Endothelial cell of umbilical vein (primary cell): Measurements from ENCODE around the gene NDRG2. TPM values are rescaled to one million over a fixed set of nuclear protein-coding genes. Genes with fewer than 3 reads are reported as not detected.

Experiments used
- BruUV-seq: library from RNA; stranded (reverse); fragments of 400-500 nt; replicated peaks from 2 replicates; lab custom pipeline; 2021; lab: Mats Ljungman, UMichigan
- CTCF ChIA-PET: fragments of 300-600, 350-600 bp; sonication (Branson Sonifier 250); formaldehyde crosslinking; loops from one replicate; lab custom pipeline; 2021; ENCODE audit warnings: antibody characterized with exemption, inconsistent platforms; lab: Charles Lee
- POLR2A ChIA-PET: fragments of 300-600, 350-600 bp; sonication (Branson Sonifier 250); formaldehyde crosslinking; loops from one replicate; lab custom pipeline; 2021; ENCODE audit warnings: antibody characterized with exemption, inconsistent platforms; lab: Charles Lee
- DNase-seq: peaks from one replicate; pipeline ENCODE4 v3.0.0-alpha.2; 2011; ENCODE audit warnings: low read depth, low spot score
- FAIRE-seq: peaks from 2 replicates; lab custom pipeline; 2011; peaks lifted over from hg19 to GRCh38; lab: Jason Lieb, UNC
- H2AFZ ChIP-seq: 2 replicates; pipeline ENCODE4 v1.6.0; 2012; ENCODE audit warnings: low read depth, low read length, control low read depth, inconsistent platforms
- H3K27ac ChIP-seq: 2 replicates; pipeline ENCODE4 v1.5.1; 2011; ENCODE audit warnings: low read depth, mild to moderate bottlenecking, control low read depth, low read length, moderate library complexity; ENCODE audit not compliant: insufficient read depth
- H3K27me3 ChIP-seq, 2 experiments: 2 replicates each; pipeline versions ENCODE4 v1.6.0 to v1.6.1; 2011; ENCODE audit warnings: low read length in 2 of 2, mixed read lengths in 1 of 2; ENCODE audit not compliant: control insufficient read depth in 2 of 2, insufficient read depth in 2 of 2
- H3K36me3 ChIP-seq, 2 experiments: 2 replicates in 1 of 2; 3 replicates in 1 of 2; pipeline ENCODE4 v1.5.1; 2011; ENCODE audit warnings: low read length in 2 of 2, mild to moderate bottlenecking in 1 of 2, moderate library complexity in 1 of 2; ENCODE audit not compliant: control insufficient read depth in 2 of 2, insufficient read depth in 2 of 2; ENCODE audit errors: extremely low read depth in 1 of 2
- H3K4me1 ChIP-seq: 3 replicates; pipeline ENCODE4 v1.5.1; 2011; ENCODE audit warnings: mild to moderate bottlenecking, low read length; ENCODE audit not compliant: control insufficient read depth, insufficient read depth; ENCODE audit errors: extremely low read depth
- H3K4me2 ChIP-seq: 2 replicates; pipeline ENCODE4 v1.6.1; 2011; ENCODE audit warnings: low read length, control low read depth, mixed read lengths; ENCODE audit not compliant: insufficient read depth
- H3K4me3 ChIP-seq, 3 experiments: fragments of 200-600 bp in 1 of 3; sonication (generic), shearing (Covaris generic) in 1 of 3; replicated peaks in 1 of 3; 2 replicates each; pipeline ENCODE4 v1.5.1; 2011 to 2016; ENCODE audit warnings: control low read depth in 3 of 3, low read length in 3 of 3, mild to moderate bottlenecking in 2 of 3, inconsistent platforms in 1 of 3, low read depth in 1 of 3, moderate library complexity in 1 of 3; ENCODE audit not compliant: insufficient read depth in 1 of 3
- H3K79me2 ChIP-seq: 2 replicates; pipeline ENCODE4 v1.6.0; 2012; ENCODE audit warnings: low read length, inconsistent platforms; ENCODE audit not compliant: control insufficient read depth, insufficient read depth
- H3K9ac ChIP-seq: replicated peaks from 2 replicates; pipeline ENCODE3; 2011; ENCODE audit warnings: low read length, control low read depth; ENCODE audit not compliant: insufficient read depth; ENCODE audit errors: extremely low read depth
- H3K9me1 ChIP-seq: replicated peaks from 3 replicates; pipeline ENCODE4 v1.6.0; 2011; ENCODE audit warnings: mild to moderate bottlenecking, low read length; ENCODE audit not compliant: control insufficient read depth, insufficient read depth; ENCODE audit errors: extremely low read depth
- H3K9me3 ChIP-seq: replicated peaks from 2 replicates; pipeline ENCODE4 v1.5.1; 2012; ENCODE audit warnings: low read length, inconsistent platforms; ENCODE audit not compliant: control insufficient read depth, insufficient read depth
- H4K20me1 ChIP-seq: replicated peaks from 2 replicates; pipeline ENCODE3; 2011; ENCODE audit warnings: mild to moderate bottlenecking, low read length; ENCODE audit not compliant: control insufficient read depth, insufficient read depth; ENCODE audit errors: extremely low read depth
- EZH2 ChIP-seq: IDR thresholded peaks from 2 replicates; pipeline ENCODE4 v1.6.1; 2012; ENCODE audit warnings: borderline replicate concordance, low read depth, mild to moderate bottlenecking, moderate library complexity, low read length, inconsistent platforms; ENCODE audit not compliant: severe bottlenecking
- FOS ChIP-seq: IDR thresholded peaks from 2 replicates; pipeline ENCODE4 v1.6.1; 2011; ENCODE audit warnings: mild to moderate bottlenecking, low read length, moderate library complexity, borderline replicate concordance; ENCODE audit not compliant: insufficient read depth
- GATA2 ChIP-seq: IDR thresholded peaks from 2 replicates; pipeline ENCODE4 v1.7.0; 2011; ENCODE audit warnings: low read depth, mild to moderate bottlenecking, moderate library complexity, mixed read lengths, low read length; ENCODE audit not compliant: insufficient read length, insufficient read depth
- JUN ChIP-seq: IDR thresholded peaks from 2 replicates; pipeline ENCODE4 v1.6.1; 2011; ENCODE audit warnings: borderline replicate concordance, low read depth; ENCODE audit not compliant: insufficient read length, insufficient read depth
- MAX ChIP-seq: IDR thresholded peaks from 2 replicates; pipeline ENCODE4 v1.6.1; 2011; ENCODE audit not compliant: insufficient read depth, insufficient read length
- MYC ChIP-seq: IDR thresholded peaks from one replicate; pipeline ENCODE4 v1.6.1; 2011; ENCODE audit warnings: mild to moderate bottlenecking, low read depth, low read length
- POLR2A ChIP-seq: IDR thresholded peaks from 2 replicates; pipeline ENCODE4 v1.6.1; 2012; ENCODE audit warnings: low read depth, mild to moderate bottlenecking, control low read depth, low read length
- POLR2AphosphoS5 ChIP-seq: IDR thresholded peaks from 2 replicates; pipeline ENCODE4 v1.6.1; 2012; ENCODE audit warnings: low read depth, mild to moderate bottlenecking, control low read depth, low read length, moderate library complexity; ENCODE audit not compliant: insufficient read depth
- dilution Hi-C: fragments of 300-500 bp; cut with MboI; formaldehyde crosslinking; loops from one replicate; pipeline ENCODE4 v1.15.0; 2019; ENCODE audit warnings: low sequenced_read_pairs; ENCODE audit not compliant: extremely low pct_ligation_motif_present
- intact Hi-C: fragments of 100-400 bp; cut with micrococcal nuclease; formaldehyde crosslinking; loops from one replicate; pipeline ENCODE4 v1.10.0; 2022
- polyA plus RNA-seq, 4 experiments: library from polyadenylated mRNA; depleted of rRNA in 3 of 4; stranded (reverse) in 3 of 4; unstranded in 1 of 4; fragments of >200 nt; gene quantifications; 2 replicates each; pipeline versions ENCODE4 v1.2.1 to v1.2.3, GENCODE V29; 2011 to 2012; ENCODE audit warnings: missing spikeins in 1 of 4
- total RNA-seq: library from RNA; stranded (reverse); gene quantifications from 2 replicates; pipeline ENCODE4 v1.2.3, GENCODE V29; 2021
- TF ChIP-seq, protein P1 (sequence below), 2 donors: IDR thresholded peaks; 1 replicate in 1 of 2; 2 replicates in 1 of 2; pipeline ENCODE4 v1.5.1; 2011; ENCODE audit warnings: low read length in 2 of 2, mild to moderate bottlenecking in 2 of 2, moderate library complexity in 2 of 2, control low read depth in 1 of 2, inconsistent platforms in 1 of 2, low read depth in 1 of 2; ENCODE audit not compliant: insufficient read depth in 1 of 2; ENCODE audit errors: extremely low read depth in 1 of 2

NDRG2 gene
- total and polyA plus RNA-seq, 2 donors (not counting 3 experiments of a cell fraction or from before 2014, with no cell fraction given) = 0.54 TPM; not detected in 1

- H3K9ac ChIP-seq = peak overlapping the region; percentile 58
- TF ChIP-seq MAX = no peak
- TF ChIP-seq, protein P1, sequence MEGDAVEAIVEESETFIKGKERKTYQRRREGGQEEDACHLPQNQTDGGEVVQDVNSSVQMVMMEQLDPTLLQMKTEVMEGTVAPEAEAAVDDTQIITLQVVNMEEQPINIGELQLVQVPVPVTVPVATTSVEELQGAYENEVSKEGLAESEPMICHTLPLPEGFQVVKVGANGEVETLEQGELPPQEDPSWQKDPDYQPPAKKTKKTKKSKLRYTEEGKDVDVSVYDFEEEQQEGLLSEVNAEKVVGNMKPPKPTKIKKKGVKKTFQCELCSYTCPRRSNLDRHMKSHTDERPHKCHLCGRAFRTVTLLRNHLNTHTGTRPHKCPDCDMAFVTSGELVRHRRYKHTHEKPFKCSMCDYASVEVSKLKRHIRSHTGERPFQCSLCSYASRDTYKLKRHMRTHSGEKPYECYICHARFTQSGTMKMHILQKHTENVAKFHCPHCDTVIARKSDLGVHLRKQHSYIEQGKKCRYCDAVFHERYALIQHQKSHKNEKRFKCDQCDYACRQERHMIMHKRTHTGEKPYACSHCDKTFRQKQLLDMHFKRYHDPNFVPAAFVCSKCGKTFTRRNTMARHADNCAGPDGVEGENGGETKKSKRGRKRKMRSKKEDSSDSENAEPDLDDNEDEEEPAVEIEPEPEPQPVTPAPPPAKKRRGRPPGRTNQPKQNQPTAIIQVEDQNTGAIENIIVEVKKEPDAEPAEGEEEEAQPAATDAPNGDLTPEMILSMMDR (IDR thresholded peaks at IDR 0.05; ENCODE audit: extremely low read depth in 1 of 2, insufficient read depth in 1 of 2, low read depth in 1 of 2, low read length in 2 of 2) = no peak
- no peak for TF ChIP-seq GATA2
- no peak for TF ChIP-seq MYC
- no peak for TF ChIP-seq EZH2
- TF ChIP-seq POLR2A = peak; percentile 54
- no peak for TF ChIP-seq JUN
- no peak for TF ChIP-seq FOS
- peak; percentile 7 for TF ChIP-seq POLR2AphosphoS5
- no TSS peak for BruUV-seq
- intact Hi-C loops = loop anchor here (2.0 kb wide), 1 partner anchor 19 kb away; no protein-coding TSS in a partner anchor
- no peak for FAIRE-seq
- no peaks in the 10 kb centered on the region for H3K27me3 ChIP-seq
- H2AFZ ChIP-seq = peak overlapping the region; percentile 99
- H3K4me3 ChIP-seq = peak overlapping the region in 2 of 3 experiments; percentile 73 to 97
- ChIA-PET CTCF (interaction anchor here (1.0 to 3.8 kb wide), 2 partner anchors 15 to 18 kb away, joined by 5 to 34 read pairs; no protein-coding TSS in a partner anchor), POLR2A (no interaction called here)
- no peaks in the 10 kb centered on the region for H4K20me1 ChIP-seq
- peaks cover 3 to 4% of the 10 kb centered on the region in 2 experiments for H3K36me3 ChIP-seq
- dilution Hi-C loops = no loop called here
- H3K9me1 ChIP-seq = no peaks in the 10 kb centered on the region
- peaks cover 19% of the 10 kb centered on the region for H3K79me2 ChIP-seq
- peak overlapping the region; percentile 53 for H3K27ac ChIP-seq
- peak overlapping the region; percentile 92 for H3K4me2 ChIP-seq
- no peaks in the 10 kb centered on the region for H3K9me3 ChIP-seq
- DNase-seq = no peak
- H3K4me1 ChIP-seq = peaks cover 21% of the 10 kb centered on the region
These were observed 35.4 kb downstream of the NDRG2 start for GRCh38 chr14:20989471-20989786.
